A673 (cell line): ENCODE data around the gene MDH1B.

Experiments used
- EZH2 ChIP-seq: fragments of 200-600 bp; sonication (generic); IDR thresholded peaks from 2 replicates; pipeline ENCODE4 v1.6.1; 2017; ENCODE audit warnings: borderline replicate concordance, low read depth, mild to moderate bottlenecking, mixed read lengths, antibody characterized with exemption, low read length; ENCODE audit not compliant: poor library complexity, severe bottlenecking
- TF ChIP-seq, protein P1 (sequence below): fragments of 300-800, 200-600 bp; sonication (generic); conservative IDR thresholded peaks from 2 replicates; pipeline ENCODE4 v1.5.1; 2017; ENCODE audit warnings: low read depth, mild to moderate bottlenecking, antibody characterized with exemption, low read length, moderate library complexity, mixed read lengths

DNA sequence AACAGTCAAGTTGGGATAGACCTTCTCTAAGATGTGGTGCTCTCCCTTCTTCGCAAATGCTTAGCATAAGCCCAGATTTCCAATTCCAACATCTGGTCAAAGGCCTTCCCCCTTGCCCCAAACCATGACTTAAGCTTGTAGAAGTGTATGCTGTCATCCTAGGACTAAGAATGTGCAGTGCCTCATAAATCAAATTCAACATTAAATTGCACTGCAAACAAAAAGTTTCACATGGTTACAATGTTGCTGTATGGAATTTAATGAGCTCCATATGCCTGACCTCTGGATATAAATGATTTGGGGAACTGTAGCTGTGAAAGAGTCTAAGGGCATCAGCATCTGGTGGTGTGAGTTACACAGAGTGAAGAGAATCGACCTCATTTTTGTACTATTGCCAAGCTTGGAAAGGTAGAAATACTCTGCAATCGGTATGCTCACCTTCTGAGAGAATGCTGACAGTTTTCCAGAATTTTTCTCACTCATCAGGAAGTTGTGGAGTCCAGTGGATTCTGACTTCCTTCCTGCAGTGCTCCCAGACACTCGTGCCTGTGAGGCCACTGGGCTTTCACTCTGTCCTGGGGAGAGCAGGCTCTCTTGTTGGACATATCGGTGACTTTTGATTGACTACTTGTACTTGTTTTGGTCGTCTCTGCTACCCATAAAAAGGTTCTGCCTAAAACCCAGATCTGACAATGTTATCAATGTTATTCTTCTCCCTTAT lies 40.9 kb upstream of the MDH1B start:
- TF ChIP-seq, protein P1, sequence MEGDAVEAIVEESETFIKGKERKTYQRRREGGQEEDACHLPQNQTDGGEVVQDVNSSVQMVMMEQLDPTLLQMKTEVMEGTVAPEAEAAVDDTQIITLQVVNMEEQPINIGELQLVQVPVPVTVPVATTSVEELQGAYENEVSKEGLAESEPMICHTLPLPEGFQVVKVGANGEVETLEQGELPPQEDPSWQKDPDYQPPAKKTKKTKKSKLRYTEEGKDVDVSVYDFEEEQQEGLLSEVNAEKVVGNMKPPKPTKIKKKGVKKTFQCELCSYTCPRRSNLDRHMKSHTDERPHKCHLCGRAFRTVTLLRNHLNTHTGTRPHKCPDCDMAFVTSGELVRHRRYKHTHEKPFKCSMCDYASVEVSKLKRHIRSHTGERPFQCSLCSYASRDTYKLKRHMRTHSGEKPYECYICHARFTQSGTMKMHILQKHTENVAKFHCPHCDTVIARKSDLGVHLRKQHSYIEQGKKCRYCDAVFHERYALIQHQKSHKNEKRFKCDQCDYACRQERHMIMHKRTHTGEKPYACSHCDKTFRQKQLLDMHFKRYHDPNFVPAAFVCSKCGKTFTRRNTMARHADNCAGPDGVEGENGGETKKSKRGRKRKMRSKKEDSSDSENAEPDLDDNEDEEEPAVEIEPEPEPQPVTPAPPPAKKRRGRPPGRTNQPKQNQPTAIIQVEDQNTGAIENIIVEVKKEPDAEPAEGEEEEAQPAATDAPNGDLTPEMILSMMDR, result no peak
- no peak for TF ChIP-seq EZH2
